Left lobe of liver (tissue), 2 donors: ENCODE results near the gene DENND1C. TPM values are rescaled to one million over a fixed set of nuclear protein-coding genes. Genes with fewer than 3 reads are reported as not detected.

Experiments used
- ATAC-seq: fragments of 200-7000 bp; cut with Tn5 transposase; one replicate; pipeline ENCODE4 v1.9.1; 2020; ENCODE audit warnings: mild to moderate bottlenecking, moderate library complexity
- DNase-seq: peaks from one replicate; pipeline ENCODE4 v3.0.0-alpha.2; 2020; ENCODE audit warnings: low spot score
- total RNA-seq: library from RNA; stranded (reverse); gene quantifications from one replicate; pipeline ENCODE4 v1.2.1, GENCODE V29; 2021
- donor health status: DM: no; HTN: no; CAD: no; lungs with moderate emphysema.
- donor health status: DM: no; HTN: yes; CAD: no.

DENND1C gene
- total RNA-seq, 1 donor from 2014 or later: 1.1 TPM

GRCh38 chr19:6425732-6426620 is 55.6 kb downstream of the DENND1C start:
- ATAC-seq (no peak), DNase-seq (peak; percentile 49)

GRCh38 chr19:6424939-6425731 is 56.5 kb downstream of the DENND1C start:
- ATAC-seq (peak; percentile 87), DNase-seq (peak; percentile 100)

- ATAC-seq: no peak
Measured at GRCh38 chr19:6424195-6424938, 57.2 kb downstream of the DENND1C start, which contains the start of gene KHSRP. TSS of gene KHSRP (minus strand) at chr19:6424811. CDS start at chr19:6424701, 110 bp downstream.

GRCh38 chr19:6423499-6424194 is 57.9 kb downstream of the DENND1C start:
- DNase-seq: peak; percentile 52
- no peak for ATAC-seq

More at GRCh38 chr19:6424195-6424938, 57.2 kb downstream of the DENND1C start, which contains the start of gene KHSRP:
- DNase-seq: peak; percentile 50

- no peak for DNase-seq
- no peak for ATAC-seq
Measured at GRCh38 chr19:6421075-6422014, 60.2 kb downstream of the DENND1C start.

- ATAC-seq: no peak
- no peak for DNase-seq
Measured at GRCh38 chr19:6418562-6418932, 63.0 kb downstream of the DENND1C start.

GRCh38 chr19:6417713-6418561 is 63.6 kb downstream of the DENND1C start:
- ATAC-seq (peak; percentile 72), DNase-seq (no peak)

Other genes with a start within 250 kb of the DENND1C start
- 21.8 TPM for gene MLLT1, start 201.8 kb downstream of the DENND1C start, total RNA-seq
- 0.88 TPM for gene ACER1, start 148.2 kb downstream of the DENND1C start, total RNA-seq
- 63.0 TPM for gene CLPP, start 120.3 kb downstream of the DENND1C start, total RNA-seq
- gene ALKBH7, start 109.0 kb downstream of the DENND1C start, total RNA-seq: 83.9 TPM
- 1.3 TPM for gene PSPN, start 105.9 kb downstream of the DENND1C start, total RNA-seq
- gene GTF2F1, start 88.6 kb downstream of the DENND1C start, total RNA-seq: 18.7 TPM
- gene KHSRP, start 57.0 kb downstream of the DENND1C start, total RNA-seq: 75.1 TPM
- 0.18 TPM for gene SLC25A41, start 48.0 kb downstream of the DENND1C start, total RNA-seq
- 40.3 TPM for gene SLC25A23, start 22.0 kb downstream of the DENND1C start, total RNA-seq
- 25.9 TPM for gene CRB3, start 17.5 kb downstream of the DENND1C start, total RNA-seq
- 0.70 TPM for gene TUBB4A, start 20.5 kb upstream of the DENND1C start, total RNA-seq
- 0.13 TPM for gene TNFSF9, start 49.2 kb upstream of the DENND1C start, total RNA-seq
- gene CD70, start 109.4 kb upstream of the DENND1C start, total RNA-seq: 0.25 TPM
- gene TNFSF14, start 188.4 kb upstream of the DENND1C start, total RNA-seq: 8.3 TPM
- gene C3, start 238.9 kb upstream of the DENND1C start, total RNA-seq: 11,297 TPM